ENCODE measurements around the gene SNRPD3.
"Not testable (repeated sequence)": the region's sequence is repeated elsewhere in the genome, so short reads cannot be mapped to it uniquely, and the experiment has no call there.

DNA sequence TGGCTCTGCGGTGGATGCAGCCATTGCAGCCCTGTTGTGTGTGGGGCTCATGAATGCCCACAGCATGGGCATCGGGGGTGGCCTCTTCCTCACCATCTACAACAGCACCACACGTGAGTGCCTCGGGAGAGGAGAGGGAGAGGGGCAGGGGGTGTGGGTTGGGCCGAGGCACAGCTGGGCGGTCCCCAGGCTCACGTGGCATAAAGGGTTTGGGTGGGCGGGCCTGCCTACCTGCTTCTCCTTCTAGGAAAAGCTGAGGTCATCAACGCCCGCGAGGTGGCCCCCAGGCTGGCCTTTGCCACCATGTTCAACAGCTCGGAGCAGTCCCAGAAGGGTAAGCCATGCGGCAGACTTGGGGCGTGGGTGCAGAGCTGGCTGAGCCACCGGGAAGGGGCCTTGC is 59.0 kb downstream of the SNRPD3 start:
- not testable (repeated sequence) for TF ChIP-seq POLR2A (IDR thresholded peaks at IDR 0.05)
- TF ChIP-seq, protein P1, sequence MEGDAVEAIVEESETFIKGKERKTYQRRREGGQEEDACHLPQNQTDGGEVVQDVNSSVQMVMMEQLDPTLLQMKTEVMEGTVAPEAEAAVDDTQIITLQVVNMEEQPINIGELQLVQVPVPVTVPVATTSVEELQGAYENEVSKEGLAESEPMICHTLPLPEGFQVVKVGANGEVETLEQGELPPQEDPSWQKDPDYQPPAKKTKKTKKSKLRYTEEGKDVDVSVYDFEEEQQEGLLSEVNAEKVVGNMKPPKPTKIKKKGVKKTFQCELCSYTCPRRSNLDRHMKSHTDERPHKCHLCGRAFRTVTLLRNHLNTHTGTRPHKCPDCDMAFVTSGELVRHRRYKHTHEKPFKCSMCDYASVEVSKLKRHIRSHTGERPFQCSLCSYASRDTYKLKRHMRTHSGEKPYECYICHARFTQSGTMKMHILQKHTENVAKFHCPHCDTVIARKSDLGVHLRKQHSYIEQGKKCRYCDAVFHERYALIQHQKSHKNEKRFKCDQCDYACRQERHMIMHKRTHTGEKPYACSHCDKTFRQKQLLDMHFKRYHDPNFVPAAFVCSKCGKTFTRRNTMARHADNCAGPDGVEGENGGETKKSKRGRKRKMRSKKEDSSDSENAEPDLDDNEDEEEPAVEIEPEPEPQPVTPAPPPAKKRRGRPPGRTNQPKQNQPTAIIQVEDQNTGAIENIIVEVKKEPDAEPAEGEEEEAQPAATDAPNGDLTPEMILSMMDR (IDR thresholded peaks at IDR 0.05), result not testable (repeated sequence)
